GM12878 (cell line): Measurements from ENCODE around the gene ZNF761. TPM values are rescaled to one million over a fixed set of nuclear protein-coding genes. Genes with fewer than 3 reads are reported as not detected.

Experiments used
- ATAC-seq: fragments of 200-7000 bp; cut with Tn5 transposase; 3 replicates; pipeline ENCODE4 v1.9.1; 2020; ENCODE audit warnings: mild to moderate bottlenecking, moderate library complexity
- BruUV-seq: library from RNA; stranded (reverse); fragments of 400-500 nt; replicated peaks from 2 replicates; lab custom pipeline; 2021; lab: Mats Ljungman, UMichigan
- CTCF ChIA-PET: fragments of 300-600 bp; sonication (Branson Sonifier 250); formaldehyde crosslinking; extraction: SDS; loops from one replicate; lab custom pipeline; 2021; ENCODE audit warnings: inconsistent platforms; lab: Yijun Ruan, JAX
- POLR2A ChIA-PET: fragments of 350-600 bp; formaldehyde crosslinking; extraction: SDS; loops from one replicate; lab custom pipeline; 2021; ENCODE audit warnings: inconsistent platforms; lab: Charles Lee
- RAD21 ChIA-PET: fragments of 300-600 bp; sonication (Branson Sonifier 250); formaldehyde crosslinking; loops from one replicate; lab custom pipeline; 2023; ENCODE audit warnings: antibody characterized with exemption; ENCODE audit not compliant: unreplicated experiment; lab: Charles Lee
- SMC1A ChIA-PET: fragments of 300-600 bp; sonication (Branson Sonifier 250); formaldehyde crosslinking; loops from one replicate; lab custom pipeline; 2023; ENCODE audit not compliant: unreplicated experiment, uncharacterized antibody; lab: Charles Lee
- DNase-seq: peaks from one replicate; pipeline ENCODE4 v3.0.0-alpha.2; 2011; ENCODE audit warnings: low read depth, low spot score
- FAIRE-seq: peaks from 3 replicates; lab custom pipeline; 2011; peaks lifted over from hg19 to GRCh38; lab: Jason Lieb, UNC
- H2AFZ ChIP-seq: 2 replicates; pipeline ENCODE4 v1.6.0; 2011; ENCODE audit warnings: low read depth, low read length, control low read depth; ENCODE audit not compliant: control insufficient read depth
- H3K27ac ChIP-seq: 2 replicates; pipeline ENCODE4 v1.5.1; 2011; ENCODE audit warnings: control low read depth; ENCODE audit not compliant: control insufficient read depth, insufficient read depth
- H3K27me3 ChIP-seq, 2 experiments: replicated peaks in 1 of 2; 2 replicates each; pipeline versions ENCODE4 v1.6.0 to v1.6.1; 2011; ENCODE audit warnings: low read length in 1 of 2; ENCODE audit not compliant: control insufficient read depth in 2 of 2, insufficient read depth in 2 of 2
- H3K36me3 ChIP-seq, 2 experiments: 2 replicates each; pipeline ENCODE4 v1.5.1; 2011; ENCODE audit warnings: low read length in 1 of 2; ENCODE audit not compliant: control insufficient read depth in 2 of 2, insufficient read depth in 2 of 2
- H3K4me1 ChIP-seq: 2 replicates; pipeline ENCODE4 v1.6.1; 2011; ENCODE audit warnings: mild to moderate bottlenecking, low read length, moderate library complexity, mixed read lengths; ENCODE audit not compliant: control insufficient read depth, insufficient read depth
- H3K4me2 ChIP-seq: 2 replicates; pipeline ENCODE4 v1.6.0; 2011; ENCODE audit warnings: control low read depth; ENCODE audit not compliant: control insufficient read depth, insufficient read depth
- H3K4me3 ChIP-seq: fragments of 200-600 bp; sonication (generic); 2 replicates; pipeline ENCODE4 v1.5.1; 2016
- H3K79me2 ChIP-seq: 2 replicates; pipeline ENCODE4 v1.6.0; 2011; ENCODE audit warnings: low read length; ENCODE audit not compliant: control insufficient read depth, insufficient read depth
- H3K9ac ChIP-seq: 2 replicates; pipeline ENCODE4 v1.8.0; 2011; ENCODE audit warnings: low read length, control low read depth, mixed read lengths; ENCODE audit not compliant: control insufficient read depth, insufficient read depth
- H3K9me3 ChIP-seq: replicated peaks from 3 replicates; pipeline ENCODE4 v1.5.1; 2011; ENCODE audit warnings: mild to moderate bottlenecking, low read length; ENCODE audit not compliant: control insufficient read depth, insufficient read depth
- H4K20me1 ChIP-seq: 2 replicates; pipeline ENCODE4 v1.6.0; 2011; ENCODE audit not compliant: control insufficient read depth, insufficient read depth
- BCL11A ChIP-seq: IDR thresholded peaks from 2 replicates; pipeline ENCODE4 v1.6.1; 2011; ENCODE audit warnings: low read depth, low read length
- EP300 ChIP-seq, 2 experiments: fragments of 150-350 bp in 1 of 2; IDR thresholded peaks; 2 replicates each; pipeline ENCODE4 v1.6.1; 2011 to 2012; ENCODE audit warnings: low read depth in 2 of 2, low read length in 2 of 2, borderline replicate concordance in 1 of 2, improper control_type of control experiment in 1 of 2, inconsistent platforms in 1 of 2; ENCODE audit not compliant: control insufficient read depth in 1 of 2
- PKNOX1 ChIP-seq: fragments of 450-650 bp; IDR thresholded peaks from 2 replicates; pipeline ENCODE4 v1.6.1; 2016; ENCODE audit warnings: mild to moderate bottlenecking
- SIX5 ChIP-seq: IDR thresholded peaks from 2 replicates; pipeline ENCODE4 v1.6.1; 2011; ENCODE audit warnings: mild to moderate bottlenecking, low read depth, low read length, moderate library complexity; ENCODE audit not compliant: severe bottlenecking
- SMC3 ChIP-seq: IDR thresholded peaks from 2 replicates; pipeline ENCODE4 v1.6.1; 2011; ENCODE audit warnings: low read length, improper control_type of control experiment, borderline replicate concordance
- SUZ12 ChIP-seq: fragments of 200-600 bp; sonication (generic); IDR thresholded peaks from one replicate; pipeline ENCODE4 v1.6.1; 2018; ENCODE audit warnings: antibody characterized with exemption, mild to moderate bottlenecking; ENCODE audit not compliant: unreplicated experiment
- TCF7 ChIP-seq: IDR thresholded peaks from 2 replicates; pipeline ENCODE4 v1.6.1; 2014; ENCODE audit warnings: antibody characterized with exemption, borderline replicate concordance
- YBX1 ChIP-seq: fragments of 450-650 bp; IDR thresholded peaks from 2 replicates; pipeline ENCODE4 v1.6.1; 2016; ENCODE audit warnings: antibody characterized with exemption
- ZBTB33 ChIP-seq: fragments of 450-650 bp; IDR thresholded peaks from 2 replicates; pipeline ENCODE4 v1.6.1; 2017; ENCODE audit warnings: mild to moderate bottlenecking
- WGBS: methylation state at CpG from one replicate; pipeline ENCODE4 v1.1.6; 2016; ENCODE audit warnings: low lambda C conversion rate; ENCODE audit not compliant: insufficient replicate concordance, insufficient coverage; ENCODE audit errors: missing lambda C conversion rate; 5-methylcytosine and 5-hydroxymethylcytosine counted together
- in situ Hi-C: fragments of 300-500 bp; cut with MboI; formaldehyde crosslinking; loops from 9 replicates; pipeline ENCODE4 v1.14.3; 2018; ENCODE audit warnings: mixed read lengths
- intact Hi-C: fragments of 100-400 bp; cut with micrococcal nuclease; formaldehyde crosslinking; loops from one replicate; pipeline ENCODE4 v1.14.2; 2022; ENCODE audit not compliant: unreplicated experiment
- polyA plus RNA-seq, 11 experiments: library from polyadenylated mRNA; depleted of rRNA in 4 of 11; unstranded in 6 of 11; stranded (reverse) in 5 of 11; fragments of >200 nt; fragmentation: Nextera tagmentation in 4 of 11; fragmentation: Illumina TruSeq in 1 of 11; extraction: Ambion mirVana in 4 of 11; extraction: Trizol in 1 of 11; gene quantifications; 1 replicate in 1 of 11; 2 replicates in 10 of 11; pipeline versions ENCODE4 v1.2.1 to v1.2.3, GENCODE V29; 2011 to 2016; ENCODE audit warnings: inconsistent platforms in 2 of 11, missing spikeins in 2 of 11, low read depth in 1 of 11
- total RNA-seq, 4 experiments: library from RNA; depleted of rRNA in 3 of 4; stranded (reverse); fragments of >200 nt in 3 of 4; fragmentation: Illumina TruSeq in 1 of 4; extraction: Trizol in 1 of 4; gene quantifications; 2 replicates each; pipeline versions ENCODE4 v1.2.1 to v1.2.3, GENCODE V29; 2013 to 2021

ZNF761 gene
- total and polyA plus RNA-seq, 10 of the 15 experiments (the other 5 are each of a cell fraction or from before 2014, with no cell fraction given) = 7.9 to 22.7 (median 10.6) TPM

GRCh38 chr19:53388904-53389303 is 42.9 kb upstream of the ZNF761 start (continued):
- TF ChIP-seq SMC3 (no peak), ZBTB33 (no peak), SIX5 (no peak)

GRCh38 chr19:53389571-53389970 is 42.2 kb upstream of the ZNF761 start:
- intact Hi-C loops = no loop called here
- no peak overlapping the region for H3K27ac ChIP-seq
- no peaks in the 10 kb centered on the region for H3K4me1 ChIP-seq
- SMC1A ChIA-PET = no interaction called here
- no peaks in the 10 kb centered on the region for H3K27me3 ChIP-seq
- DNase-seq = no peak
- in situ Hi-C loops = no loop called here
- no peak for ATAC-seq
- peaks cover 5% of the 10 kb centered on the region for H3K9me3 ChIP-seq
- 92% methylated on average over 8 of the region's 8 CpGs for WGBS
- TF ChIP-seq SUZ12 (no peak), BCL11A (no peak), YBX1 (no peak), PKNOX1 (no peak), TCF7 (no peak), EP300 (IDR thresholded peaks at IDR 0.05; ENCODE audit: borderline replicate concordance in 1 of 2, control insufficient read depth in 1 of 2, low read depth in 2 of 2, low read length in 2 of 2) (no peak)
- H2AFZ ChIP-seq = no peak overlapping the region
- RAD21 ChIA-PET = no interaction called here
- no peaks in the 10 kb centered on the region for H3K79me2 ChIP-seq
- no peak for FAIRE-seq
- POLR2A ChIA-PET = no interaction called here
- H3K36me3 ChIP-seq = no peaks in the 10 kb centered on the region
- no TSS peak for BruUV-seq
- H4K20me1 ChIP-seq = no peaks in the 10 kb centered on the region
- H3K9ac ChIP-seq = no peak overlapping the region
- no peak overlapping the region for H3K4me3 ChIP-seq
- CTCF ChIA-PET = no interaction called here
- no peak overlapping the region for H3K4me2 ChIP-seq
